T1000 (cell line): Measurements from ENCODE around the gene TRIM44.
A peak's percentile ranks its signal among the peaks of the same experiment; 100 is the strongest.

Source experiments
- DNase-seq: peaks from one replicate; lab custom pipeline; 2025; ENCODE audit warnings: mixed read lengths; lab: John Stamatoyannopoulos, UW

The TRIM44 gene

DNA sequence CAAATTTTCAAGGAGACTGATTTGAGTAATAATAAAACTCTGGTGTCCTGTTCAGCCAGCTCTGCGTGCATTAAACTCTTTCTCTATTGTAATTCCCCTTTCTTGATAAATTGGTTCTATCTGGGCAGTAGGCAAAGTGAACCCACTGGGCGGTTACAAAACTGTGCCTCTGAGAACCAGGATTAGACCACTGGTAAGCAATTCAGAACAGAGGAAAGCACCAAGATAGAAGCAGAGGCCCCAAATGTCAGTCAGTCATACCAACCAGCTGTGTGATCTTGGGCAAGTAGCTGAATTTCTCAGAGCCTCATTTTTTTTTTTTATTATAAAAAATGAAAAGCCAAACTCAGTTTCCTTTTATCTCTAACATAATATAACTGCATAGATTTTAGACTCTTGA is 54.9 kb downstream of the TRIM44 start:
- DNase-seq = no peak

DNA sequence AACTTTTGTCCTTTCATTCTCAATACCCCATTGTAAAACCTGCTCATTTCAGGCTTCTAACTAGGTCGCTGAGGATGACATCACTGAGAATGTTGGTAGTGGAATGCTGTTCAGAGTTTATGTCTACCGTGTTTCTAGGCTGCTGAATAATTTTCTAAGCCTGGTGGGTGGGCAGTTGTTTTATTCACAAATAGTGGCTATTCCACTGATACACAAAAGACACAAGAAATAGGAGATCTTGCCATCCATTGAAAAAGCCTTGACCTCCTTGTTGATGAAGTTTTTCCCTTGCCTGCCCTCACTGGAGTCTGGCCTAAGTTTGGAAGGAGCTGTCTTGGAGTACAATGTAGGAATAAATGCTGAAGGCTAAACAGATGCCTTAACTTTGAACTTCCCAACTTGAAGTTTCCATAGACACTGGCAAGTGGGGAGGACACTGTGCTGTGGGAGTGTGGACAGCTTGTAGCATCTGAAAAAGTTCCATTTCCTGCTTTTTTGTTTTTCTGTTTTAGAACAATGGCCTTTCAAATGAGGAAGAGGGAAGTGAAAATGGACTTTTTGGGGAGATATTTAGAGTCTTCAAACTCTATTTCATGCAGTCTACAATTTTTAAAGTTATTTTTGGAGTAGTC is 59.2 kb downstream of the TRIM44 start:
- DNase-seq = no peak

DNA sequence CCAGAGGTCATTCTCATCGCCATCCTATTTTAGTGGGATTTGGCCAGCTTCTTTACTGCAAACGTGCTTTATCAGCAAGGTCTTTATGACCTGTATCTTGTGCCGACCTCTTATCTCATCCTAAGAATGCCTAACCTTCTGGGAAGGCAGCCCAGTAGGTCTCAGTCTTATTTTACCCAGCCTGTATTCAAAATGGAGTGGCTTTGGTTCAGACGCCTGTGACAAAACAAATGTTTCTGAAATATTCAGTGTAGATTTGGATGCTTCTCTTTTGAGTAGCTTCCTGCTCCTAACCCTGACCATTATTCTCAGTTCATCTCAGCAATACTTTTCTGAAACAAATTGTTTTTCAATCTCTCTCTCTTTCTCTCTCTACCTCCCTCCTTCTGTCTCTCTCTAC is 60.1 kb downstream of the TRIM44 start:
- no peak for DNase-seq

DNA sequence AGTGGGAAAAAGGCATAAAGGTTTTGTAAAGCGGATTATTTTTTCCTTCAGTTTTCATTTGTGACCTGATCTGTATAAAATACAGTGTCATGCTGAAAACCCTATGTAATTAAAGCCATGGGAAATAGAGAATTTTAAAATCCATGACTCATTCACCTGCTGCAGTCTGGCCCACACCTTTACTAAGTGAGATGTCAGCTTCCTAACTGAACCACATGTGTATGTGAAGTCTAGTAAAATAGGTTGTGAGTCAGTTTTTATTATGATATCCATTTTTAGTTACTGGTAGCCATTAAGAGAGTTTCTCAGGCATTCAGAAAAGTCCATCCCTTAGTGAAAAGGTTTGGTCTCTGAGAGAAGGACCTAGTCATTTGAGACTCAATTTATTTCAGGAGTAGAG is 60.9 kb downstream of the TRIM44 start:
- no peak for DNase-seq

DNA sequence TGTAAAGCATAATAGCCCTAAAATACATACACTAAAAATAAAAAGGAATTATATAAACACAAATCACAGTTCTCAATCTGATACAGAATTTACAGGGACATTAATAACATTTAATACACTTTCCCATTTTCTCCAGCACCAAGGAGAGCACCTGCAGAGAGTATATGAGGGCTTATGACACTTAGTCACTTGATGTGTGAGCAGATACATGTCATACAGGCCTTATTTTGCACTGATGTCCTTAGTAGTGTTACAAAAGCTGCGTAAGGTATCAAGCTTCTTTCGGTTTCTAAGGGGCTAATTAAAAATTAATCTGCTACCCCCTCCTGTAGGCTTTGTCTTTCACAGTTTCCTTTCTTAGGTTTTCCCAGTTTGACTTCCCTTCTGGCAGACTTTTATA is 61.3 kb downstream of the TRIM44 start:
- no peak for DNase-seq

DNA sequence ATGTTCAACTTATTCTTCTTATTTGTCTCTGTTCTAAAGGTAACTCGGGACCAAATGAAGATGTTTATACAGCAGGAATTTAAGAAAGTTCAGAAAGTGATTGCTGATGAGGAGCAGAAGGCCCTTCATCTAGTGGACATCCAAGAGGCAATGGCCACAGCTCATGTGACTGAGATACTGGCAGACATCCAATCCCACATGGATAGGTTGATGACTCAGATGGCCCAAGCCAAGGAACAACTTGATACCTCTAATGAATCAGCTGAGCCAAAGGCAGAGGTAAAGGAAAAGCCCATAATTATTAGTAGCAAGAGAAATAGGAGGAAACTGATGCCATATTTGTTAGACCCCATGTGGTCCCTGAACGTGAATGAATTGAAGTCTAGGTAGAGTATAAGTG is 63.3 kb downstream of the TRIM44 start:
- DNase-seq = peak; percentile 2

DNA sequence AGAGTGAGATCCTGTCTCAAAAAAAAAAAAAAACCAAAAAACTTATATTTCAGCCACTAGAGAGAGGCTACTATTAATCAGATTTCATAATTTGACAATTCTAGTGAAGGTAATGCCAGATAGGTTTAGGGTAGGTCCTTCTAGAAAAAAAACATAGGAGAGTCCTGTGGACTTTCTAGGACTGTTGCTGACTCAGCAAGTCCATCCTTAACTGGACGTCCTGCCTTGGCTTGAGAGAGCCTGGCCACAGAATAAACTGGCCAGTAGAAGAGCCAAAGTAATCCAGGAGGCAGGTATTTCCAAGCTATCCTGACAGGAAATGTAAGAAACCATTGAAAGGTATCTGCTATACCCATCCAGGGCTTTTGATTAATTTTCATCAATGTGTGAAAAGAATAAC is 64.6 kb downstream of the TRIM44 start:
- no peak for DNase-seq

DNA sequence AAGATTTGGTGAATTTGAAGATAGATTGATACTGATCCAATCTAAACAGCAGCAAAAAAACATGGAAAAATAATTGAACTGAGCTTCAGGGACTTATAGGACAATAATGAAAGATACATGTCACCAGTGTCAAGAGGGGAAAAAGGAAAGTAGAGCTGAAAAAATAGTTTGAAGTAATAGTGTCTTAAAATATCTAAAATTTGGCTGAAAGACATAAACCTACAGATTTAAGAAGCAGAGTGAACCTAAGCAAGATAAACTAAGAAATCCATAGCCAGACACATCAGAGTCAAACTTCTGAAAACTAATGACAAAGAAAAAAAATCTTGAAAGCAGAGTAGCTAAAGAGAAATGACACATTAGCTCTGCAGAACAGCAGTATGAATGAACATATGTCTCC is 67.7 kb downstream of the TRIM44 start:
- no peak for DNase-seq

DNA sequence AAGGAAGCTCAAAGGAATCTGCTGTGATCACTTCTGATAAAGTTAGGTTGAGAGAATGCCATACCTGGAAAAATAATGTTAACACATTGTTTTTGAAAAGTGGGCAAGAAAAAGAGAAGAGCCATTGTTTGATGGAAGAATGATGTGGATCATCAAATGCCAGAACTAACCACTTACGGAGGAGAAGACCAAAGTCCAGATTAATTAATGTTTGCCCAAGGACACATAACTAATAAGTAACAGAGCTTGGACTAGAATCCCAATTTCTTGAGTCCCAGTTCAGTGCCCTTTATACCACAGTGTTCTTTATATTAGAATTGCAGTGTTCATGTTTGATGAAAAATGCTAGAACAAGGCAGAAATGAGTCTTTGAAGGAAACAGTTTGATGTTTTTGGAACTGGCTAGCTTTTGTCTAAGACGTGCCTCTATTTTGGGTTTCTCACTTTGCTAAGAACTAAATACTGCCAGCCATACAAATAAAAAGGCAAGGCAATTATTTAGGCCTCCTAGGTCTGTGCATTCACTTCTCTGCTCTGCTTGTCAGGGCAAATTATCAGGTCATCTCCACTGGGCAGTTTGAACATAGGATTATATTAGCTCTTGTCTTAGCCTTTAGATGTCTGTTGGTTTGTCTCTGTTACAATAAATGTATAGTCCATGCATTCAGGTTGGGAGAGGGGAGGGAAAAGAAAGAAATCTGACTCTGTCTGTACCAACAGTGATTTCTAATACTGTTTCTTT is 72.3 kb downstream of the TRIM44 start:
- no peak for DNase-seq

DNA sequence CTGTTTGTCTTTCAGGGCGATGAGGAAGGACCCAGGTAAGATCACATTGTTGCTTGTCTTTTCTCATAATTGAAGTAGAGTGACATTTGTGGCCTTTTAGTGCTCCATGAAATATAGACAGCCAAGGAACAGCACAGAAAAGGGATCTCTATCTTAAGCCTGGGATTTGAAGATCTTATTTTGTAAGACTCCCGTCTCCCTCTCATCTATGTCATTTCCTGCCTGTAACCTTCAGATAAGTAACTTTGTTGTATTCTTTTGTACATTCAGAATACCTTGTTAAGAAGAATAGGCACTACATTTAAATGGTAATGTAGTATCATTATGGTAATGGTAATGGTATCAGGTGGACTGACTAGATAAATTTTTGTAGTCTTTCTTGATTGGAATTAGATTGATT is 72.8 kb downstream of the TRIM44 start:
- DNase-seq = no peak

DNA sequence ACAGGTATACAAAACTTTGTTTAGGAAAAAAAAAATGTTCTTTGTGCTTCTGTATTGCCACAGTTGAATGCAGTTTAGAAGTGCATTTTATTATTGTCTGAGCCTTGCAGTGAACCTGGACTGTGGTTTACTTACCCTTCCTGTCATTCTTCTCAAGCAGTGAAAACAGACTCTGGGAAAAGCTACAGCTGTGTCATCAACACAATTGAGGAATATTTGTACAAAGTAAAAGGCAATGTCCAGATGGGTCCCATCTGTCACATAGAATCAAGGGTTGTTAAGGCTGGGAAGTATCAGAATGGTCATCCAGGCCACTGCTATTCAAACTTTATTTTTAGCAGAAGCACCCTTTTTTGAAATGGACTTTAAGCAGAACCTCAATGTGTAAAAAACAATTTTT is 73.3 kb downstream of the TRIM44 start:
- DNase-seq = no peak

DNA sequence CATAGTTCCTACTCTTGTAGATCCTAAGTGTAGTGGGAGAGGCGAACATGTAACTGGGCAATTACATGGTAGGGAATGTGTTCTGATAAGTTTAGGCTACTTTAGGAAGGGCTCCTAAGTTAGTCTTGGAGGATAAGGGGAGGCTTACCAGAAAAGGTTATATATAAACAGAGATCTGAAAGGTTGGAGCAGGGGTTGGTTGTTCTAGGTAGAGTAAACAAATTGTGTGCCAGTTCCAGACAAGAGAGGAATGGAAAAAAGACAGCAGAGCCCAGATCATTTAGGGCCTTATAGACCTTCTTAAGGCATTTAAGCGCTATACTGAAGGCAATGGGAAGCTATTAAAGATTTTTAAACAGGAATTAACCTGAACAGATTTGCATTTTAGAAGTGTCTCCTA is 74.4 kb downstream of the TRIM44 start:
- DNase-seq = no peak

DNA sequence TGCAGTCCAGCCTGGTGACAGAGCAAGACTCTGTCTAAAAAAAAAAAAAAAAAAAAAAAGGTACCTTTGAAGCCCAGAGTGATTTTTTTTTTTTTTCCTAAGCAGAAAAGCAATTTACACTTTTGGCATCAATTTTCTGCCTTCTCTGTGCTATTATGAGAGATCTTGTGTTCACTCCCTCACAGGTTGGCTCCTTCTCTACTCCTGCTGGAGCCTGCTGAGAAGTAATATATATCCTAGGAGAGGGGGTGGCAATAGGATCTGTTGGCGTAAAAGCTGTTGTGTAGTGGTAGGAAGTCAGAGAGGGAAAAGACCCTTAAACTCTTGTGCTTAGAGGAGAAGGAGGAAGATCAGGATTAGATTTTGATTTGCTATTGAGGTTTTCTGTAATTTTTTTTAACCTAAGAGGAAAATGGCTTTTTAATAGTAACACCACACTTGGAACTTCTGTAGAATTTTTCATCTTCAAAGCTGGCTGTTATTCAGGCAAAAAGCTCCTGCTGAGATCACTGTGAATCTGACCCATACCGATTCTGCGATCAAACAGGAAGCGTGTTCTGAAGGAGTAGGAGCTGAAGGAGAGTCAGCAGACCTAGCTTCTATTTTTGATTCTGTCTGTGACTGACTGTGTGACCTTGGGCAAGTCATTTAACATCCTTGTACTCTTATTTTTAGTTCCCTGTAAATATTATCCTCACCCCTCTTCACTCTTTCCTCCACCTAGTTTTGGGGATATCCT is 77.7 kb downstream of the TRIM44 start:
- no peak for DNase-seq

DNA sequence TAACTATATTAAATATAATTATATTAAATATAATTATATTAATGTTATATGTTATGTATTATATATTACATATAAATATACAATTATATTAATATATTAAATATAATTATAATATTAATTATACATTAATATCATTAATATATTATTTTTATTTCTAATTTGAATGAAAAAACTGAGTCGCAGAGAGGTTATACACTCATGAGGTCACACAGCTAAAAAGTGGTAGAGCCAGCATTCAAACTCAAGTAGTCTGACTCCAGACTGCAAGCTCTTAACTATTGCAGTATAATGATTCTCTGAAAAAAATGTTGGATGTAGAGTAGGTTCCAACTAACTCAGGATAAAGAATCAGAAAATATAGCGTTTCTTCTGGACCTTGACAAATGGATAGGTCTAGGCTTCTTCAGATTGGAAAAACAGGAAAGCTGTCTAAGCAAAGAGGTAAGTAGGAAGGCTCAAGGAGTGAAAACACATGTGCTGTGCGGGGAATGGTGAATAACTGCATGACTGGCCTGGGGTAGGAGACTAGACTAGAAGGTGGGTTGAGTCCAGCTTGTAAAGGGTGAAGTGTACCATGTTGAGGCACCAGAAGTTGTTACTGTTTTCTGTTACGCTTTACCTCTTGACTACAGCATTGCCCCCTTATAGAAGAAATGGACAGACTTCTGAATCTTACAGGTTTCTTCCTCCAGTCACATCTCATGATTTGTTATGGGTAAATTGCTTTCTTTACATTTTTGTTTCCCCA is 80.3 kb downstream of the TRIM44 start:
- no peak for DNase-seq

DNA sequence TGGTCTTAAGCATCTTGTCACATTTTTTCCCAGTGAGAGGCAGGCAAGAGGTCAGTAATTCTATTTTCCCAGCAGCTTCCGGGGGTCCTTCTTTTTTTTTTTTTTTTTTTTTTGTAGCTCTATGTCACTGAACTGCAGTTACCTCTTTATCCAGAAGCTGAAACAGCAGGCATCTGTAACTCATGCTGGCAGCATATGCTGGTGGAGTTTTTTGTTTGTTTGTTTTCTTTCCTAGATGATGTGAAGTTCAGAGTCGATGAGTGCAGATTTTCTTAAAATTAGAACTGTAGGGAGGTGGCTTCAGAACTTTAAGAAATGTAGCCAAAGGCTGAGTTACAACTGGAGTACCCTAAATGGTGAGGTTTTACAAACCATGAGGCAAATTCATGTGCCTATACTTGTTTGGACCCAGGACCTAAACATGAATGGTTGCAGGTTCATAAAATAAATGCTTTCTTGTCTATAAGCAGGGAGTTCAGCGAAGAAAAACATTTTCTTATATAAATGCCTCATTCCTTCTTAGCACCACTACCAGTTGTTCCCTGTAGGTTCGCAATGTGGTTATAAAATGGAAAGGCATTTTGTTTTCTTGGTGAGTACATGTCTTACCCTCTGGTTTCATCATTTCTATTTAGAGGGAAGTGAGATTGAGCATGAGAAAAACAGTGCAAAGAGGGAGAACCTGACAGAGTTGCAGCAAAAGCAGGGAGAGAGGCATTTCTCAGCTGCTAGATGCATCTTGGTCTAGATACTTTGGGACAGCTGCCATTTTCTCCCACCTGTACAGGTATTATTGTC is 84.0 kb downstream of the TRIM44 start:
- DNase-seq = no peak

DNA sequence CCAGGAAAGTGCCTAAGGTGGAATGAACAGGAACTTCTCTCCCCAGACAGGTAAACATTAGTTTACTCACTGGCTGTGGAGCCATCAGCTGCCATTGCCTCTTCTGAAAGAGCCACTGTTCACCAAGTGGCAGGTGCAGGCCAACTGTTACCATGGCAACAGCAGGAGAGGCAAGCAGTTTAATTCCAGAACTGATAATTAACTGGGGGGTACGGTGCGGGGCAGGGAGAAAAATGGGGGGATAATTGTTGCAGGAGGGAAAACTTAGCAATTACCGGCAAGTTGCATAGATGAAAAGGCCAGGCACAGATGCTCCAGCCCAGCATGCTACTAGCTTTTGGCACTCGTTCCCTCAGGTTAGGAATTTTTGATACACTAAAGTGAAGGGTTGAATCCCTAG is 85.1 kb downstream of the TRIM44 start:
- no peak for DNase-seq

DNA sequence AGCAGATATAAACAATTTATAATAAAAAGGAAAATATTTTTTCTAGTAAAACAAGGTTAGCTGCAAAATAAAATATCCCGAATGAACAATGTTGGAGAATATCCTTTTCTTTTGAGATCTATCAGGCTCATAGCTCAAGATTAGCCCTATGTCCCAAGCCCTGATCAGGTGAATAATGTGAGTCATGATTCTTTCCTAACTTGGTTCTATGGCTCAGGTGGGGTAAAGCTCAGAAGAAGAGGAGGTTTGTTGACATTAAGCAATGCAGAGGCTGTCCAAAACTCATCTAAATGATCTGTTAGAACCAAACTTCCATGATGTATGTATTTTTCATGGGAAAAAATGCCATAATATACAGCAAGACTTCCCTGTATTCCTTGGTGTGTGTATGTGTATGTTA is 86.1 kb downstream of the TRIM44 start:
- no peak for DNase-seq

DNA sequence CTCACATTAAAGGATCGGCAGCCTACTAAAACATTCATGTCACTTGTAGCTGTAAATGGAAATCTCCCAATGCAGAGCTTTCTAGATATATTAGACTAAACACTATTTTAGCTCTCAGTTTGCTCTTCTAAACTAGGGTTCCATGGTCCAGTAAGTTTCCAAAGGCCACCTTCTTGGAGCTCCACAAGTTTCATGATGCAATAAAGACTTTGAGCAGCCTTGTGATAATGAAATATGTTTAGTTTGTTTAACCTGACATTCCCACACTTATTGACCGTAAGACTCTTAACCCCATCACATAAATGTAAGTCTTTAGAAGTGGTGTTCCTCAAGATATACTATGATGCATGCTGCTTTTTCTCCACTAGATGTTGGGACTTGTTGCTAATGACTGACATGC is 87.7 kb downstream of the TRIM44 start:
- DNase-seq = no peak

DNA sequence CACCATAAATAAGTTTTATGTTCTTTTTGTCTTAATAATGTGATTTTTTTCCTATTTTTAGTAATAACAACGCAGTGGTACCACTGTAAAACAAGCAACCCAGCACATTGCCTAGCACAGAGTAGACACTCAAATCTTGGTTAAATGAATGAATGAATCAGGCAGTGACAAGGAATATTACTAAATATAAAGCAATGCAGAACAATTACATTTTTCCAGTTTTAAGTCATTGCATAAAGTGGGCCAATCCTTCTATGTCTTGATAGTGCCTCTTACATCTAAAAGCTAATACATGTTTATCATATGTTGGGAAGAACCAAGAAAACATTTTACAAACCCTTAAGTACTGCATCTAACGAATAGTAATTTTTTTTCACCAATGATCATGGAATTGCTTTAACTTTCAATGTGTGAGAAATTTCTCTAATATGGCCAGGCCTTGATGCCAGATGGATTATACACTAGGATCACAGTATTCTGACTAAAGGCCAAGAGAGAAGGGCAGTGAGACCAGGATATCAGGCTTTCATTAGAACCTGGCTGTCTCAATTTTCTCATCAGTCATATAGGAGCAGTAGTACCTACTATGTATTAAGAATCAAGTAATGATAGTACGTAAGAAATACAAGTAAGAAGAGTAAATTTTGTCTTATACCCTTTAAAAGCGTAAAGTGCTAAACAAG is 88.5 kb downstream of the TRIM44 start:
- no peak for DNase-seq

DNA sequence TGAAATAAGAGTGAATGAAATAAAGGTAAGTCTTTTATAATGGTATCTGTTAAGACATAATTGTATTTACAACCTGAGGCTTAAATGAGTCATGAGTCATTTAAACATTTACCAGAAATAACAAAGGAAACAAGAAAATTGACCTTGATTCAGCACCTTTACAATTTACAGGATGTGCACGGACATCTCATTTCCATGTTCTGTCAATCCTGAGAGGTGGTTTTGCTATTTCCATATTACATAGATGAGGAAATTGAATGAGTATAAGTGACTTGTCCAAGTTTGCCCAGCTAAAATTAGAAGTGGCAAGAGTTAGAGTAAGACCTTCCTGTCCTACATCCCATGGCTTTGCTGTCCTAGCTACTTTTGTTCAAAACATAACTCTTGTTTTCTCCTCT is 89.1 kb downstream of the TRIM44 start:
- DNase-seq = no peak

DNA sequence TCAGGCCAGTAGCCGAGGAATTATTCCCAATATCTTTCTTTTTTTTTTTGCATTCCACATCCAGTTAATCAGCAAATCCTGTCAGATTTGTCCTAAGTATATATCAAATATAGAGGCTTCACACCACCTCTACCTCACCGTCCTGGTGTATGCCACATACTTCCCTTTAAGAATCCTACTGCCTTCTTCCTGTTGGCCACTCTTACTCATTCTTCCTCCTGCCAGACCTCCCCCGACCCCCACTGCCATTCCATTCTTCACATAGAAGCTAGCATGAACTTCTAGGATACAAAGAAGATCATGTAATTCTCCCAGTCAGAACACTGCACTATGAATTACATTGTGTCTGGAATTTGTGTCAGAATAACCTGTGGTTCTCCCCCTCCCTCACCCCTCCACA is 89.5 kb downstream of the TRIM44 start:
- DNase-seq = no peak
